Endothelial cell of umbilical vein (primary cell): ENCODE results near the gene EBF4.

Source experiments
- EZH2 ChIP-seq: IDR thresholded peaks from 2 replicates; pipeline ENCODE4 v1.6.1; 2012; ENCODE audit warnings: borderline replicate concordance, low read depth, mild to moderate bottlenecking, moderate library complexity, low read length, inconsistent platforms; ENCODE audit not compliant: severe bottlenecking
- POLR2A ChIP-seq: IDR thresholded peaks from 2 replicates; pipeline ENCODE4 v1.6.1; 2012; ENCODE audit warnings: low read depth, mild to moderate bottlenecking, control low read depth, low read length
- TF ChIP-seq, protein P1 (sequence below), 2 donors: IDR thresholded peaks; 1 replicate in 1 of 2; 2 replicates in 1 of 2; pipeline ENCODE4 v1.5.1; 2011; ENCODE audit warnings: low read length in 2 of 2, mild to moderate bottlenecking in 2 of 2, moderate library complexity in 2 of 2, control low read depth in 1 of 2, inconsistent platforms in 1 of 2, low read depth in 1 of 2; ENCODE audit not compliant: insufficient read depth in 1 of 2; ENCODE audit errors: extremely low read depth in 1 of 2

DNA sequence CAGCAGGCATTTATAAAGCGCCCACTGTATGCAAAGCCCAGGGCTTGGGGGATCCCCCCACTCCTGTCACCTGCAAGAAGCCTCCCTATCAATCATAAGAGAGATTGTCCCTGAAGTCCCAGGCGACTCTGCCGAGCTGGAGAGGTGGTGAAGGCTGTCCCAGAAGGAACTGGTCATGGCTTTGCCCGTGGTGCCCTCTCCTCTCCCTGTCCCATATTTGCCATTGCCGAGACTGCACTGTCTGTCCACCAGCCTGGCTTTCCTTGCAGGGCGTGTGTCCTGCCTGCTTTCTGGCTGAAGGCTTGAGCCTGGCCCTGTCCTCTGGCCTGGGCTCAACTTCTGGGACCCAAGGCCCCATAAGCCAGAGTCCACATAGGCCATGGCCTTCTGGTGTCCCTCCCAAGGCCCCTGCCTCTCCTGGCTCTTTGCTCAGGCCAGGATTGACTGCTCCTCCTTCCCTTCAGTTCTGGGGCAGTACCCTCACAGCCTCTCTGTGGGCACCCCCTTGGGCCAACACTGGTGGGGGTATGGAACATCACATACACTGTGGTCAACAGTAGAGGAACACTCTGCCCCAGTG, 61.0 kb downstream of the EBF4 start:
- TF ChIP-seq EZH2 (no peak), POLR2A (no peak)
- TF ChIP-seq, protein P1, sequence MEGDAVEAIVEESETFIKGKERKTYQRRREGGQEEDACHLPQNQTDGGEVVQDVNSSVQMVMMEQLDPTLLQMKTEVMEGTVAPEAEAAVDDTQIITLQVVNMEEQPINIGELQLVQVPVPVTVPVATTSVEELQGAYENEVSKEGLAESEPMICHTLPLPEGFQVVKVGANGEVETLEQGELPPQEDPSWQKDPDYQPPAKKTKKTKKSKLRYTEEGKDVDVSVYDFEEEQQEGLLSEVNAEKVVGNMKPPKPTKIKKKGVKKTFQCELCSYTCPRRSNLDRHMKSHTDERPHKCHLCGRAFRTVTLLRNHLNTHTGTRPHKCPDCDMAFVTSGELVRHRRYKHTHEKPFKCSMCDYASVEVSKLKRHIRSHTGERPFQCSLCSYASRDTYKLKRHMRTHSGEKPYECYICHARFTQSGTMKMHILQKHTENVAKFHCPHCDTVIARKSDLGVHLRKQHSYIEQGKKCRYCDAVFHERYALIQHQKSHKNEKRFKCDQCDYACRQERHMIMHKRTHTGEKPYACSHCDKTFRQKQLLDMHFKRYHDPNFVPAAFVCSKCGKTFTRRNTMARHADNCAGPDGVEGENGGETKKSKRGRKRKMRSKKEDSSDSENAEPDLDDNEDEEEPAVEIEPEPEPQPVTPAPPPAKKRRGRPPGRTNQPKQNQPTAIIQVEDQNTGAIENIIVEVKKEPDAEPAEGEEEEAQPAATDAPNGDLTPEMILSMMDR (IDR thresholded peaks at IDR 0.05; ENCODE audit: extremely low read depth in 1 of 2, insufficient read depth in 1 of 2, low read depth in 1 of 2, low read length in 2 of 2) = no peak
